ENCODE data around the gene TADA2A.
"Not testable (repeated sequence)": the region's sequence is repeated elsewhere in the genome, so short reads cannot be mapped to it uniquely, and the experiment has no call there.

Gene TADA2A

GRCh38 chr17:37392024-37392590, 14.6 kb upstream of the TADA2A start:
- in situ Hi-C loops (cut with MboI; ENCODE audit: low pct_unique_long_range_greater_than_20kb, low sequenced_read_pairs, unreplicated experiment), result loop anchor here (25.0 kb wide), 1 partner anchor 780 kb away; the partner anchor contains the start of gene MRM1

GRCh38 chr17:37393352-37393751, 13.3 kb upstream of the TADA2A start:
- DNase-seq (ENCODE audit: low spot score), result no peak

More at GRCh38 chr17:37392024-37392590, 14.6 kb upstream of the TADA2A start:
- peak; percentile 55 for DNase-seq (ENCODE audit: low spot score)
- no peak for TF ChIP-seq CTCF (IDR thresholded peaks at IDR 0.05; ENCODE audit: extremely low read depth, insufficient read depth, missing control alignments)

GRCh38 chr17:37399265-37399803, 7.4 kb upstream of the TADA2A start:
- no peak for DNase-seq (ENCODE audit: low spot score)
- TF ChIP-seq CTCF (IDR thresholded peaks at IDR 0.05; ENCODE audit: extremely low read depth, insufficient read depth, missing control alignments), result no peak
- in situ Hi-C loops (cut with MboI; ENCODE audit: low pct_unique_long_range_greater_than_20kb, low sequenced_read_pairs, unreplicated experiment), result loop anchor here (25.0 kb wide), 1 partner anchor 787 kb away; the partner anchor contains the start of gene MRM1

More at GRCh38 chr17:37393352-37393751, 13.3 kb upstream of the TADA2A start:
- no peak for TF ChIP-seq CTCF (IDR thresholded peaks at IDR 0.05; ENCODE audit: extremely low read depth, insufficient read depth, missing control alignments)
- in situ Hi-C loops (cut with MboI; ENCODE audit: low pct_unique_long_range_greater_than_20kb, low sequenced_read_pairs, unreplicated experiment), result loop anchor here (25.0 kb wide), 1 partner anchor 781 kb away; the partner anchor contains the start of gene MRM1

- in situ Hi-C loops (cut with MboI; ENCODE audit: low pct_unique_long_range_greater_than_20kb, low sequenced_read_pairs, unreplicated experiment), result no loop called here
- DNase-seq (ENCODE audit: low spot score), result no peak
- TF ChIP-seq CTCF (IDR thresholded peaks at IDR 0.05; ENCODE audit: extremely low read depth, insufficient read depth, missing control alignments), result no peak
Observed at GRCh38 chr17:37400505-37400904, 6.2 kb upstream of the TADA2A start.

- in situ Hi-C loops (cut with MboI; ENCODE audit: low pct_unique_long_range_greater_than_20kb, low sequenced_read_pairs, unreplicated experiment); DNase-seq (ENCODE audit: low spot score): not testable (repeated sequence)
Observed at GRCh38 chr17:37405522-37405921, 1.2 kb upstream of the TADA2A start.

GRCh38 chr17:37405955-37406634, 591 bp upstream of the TADA2A start:
- no peak for TF ChIP-seq CTCF (IDR thresholded peaks at IDR 0.05; ENCODE audit: extremely low read depth, insufficient read depth, missing control alignments)
- peak; percentile 38 for DNase-seq (ENCODE audit: low spot score)
- in situ Hi-C loops (cut with MboI; ENCODE audit: low pct_unique_long_range_greater_than_20kb, low sequenced_read_pairs, unreplicated experiment), result no loop called here

- DNase-seq (ENCODE audit: low spot score); in situ Hi-C loops (cut with MboI; ENCODE audit: low pct_unique_long_range_greater_than_20kb, low sequenced_read_pairs, unreplicated experiment): not testable (repeated sequence)
Observed at GRCh38 chr17:37408145-37408479, 1.4 kb downstream of the TADA2A start.

Data from GM13977 (cell line).